ENCODE results near the gene CATSPER3. TPM values are rescaled to one million over a fixed set of nuclear protein-coding genes. Genes with fewer than 3 reads are reported as not detected.
A peak's percentile ranks its signal among the peaks of the same experiment; 100 is the strongest.

Gene CATSPER3
- total RNA-seq, 1 experiment from 2014 or later: 0.37 TPM

- Mint-ChIP-seq H3K27me3 (ENCODE audit: low read depth) (no peaks in the 10 kb centered on the region), H3K36me3 (peaks cover 15% of the 10 kb centered on the region), H3K27ac (peak overlapping the region; percentile 95), H3K4me3 (no peak overlapping the region), H3K9me3 (peaks cover 7% of the 10 kb centered on the region), H3K4me1 (peaks cover 13% of the 10 kb centered on the region)
- ATAC-seq: peak; percentile 54
- no peak for DNase-seq (ENCODE audit: low spot score)
- TF ChIP-seq ZNF281 (CRISPR knock-in tag; IDR thresholded peaks at IDR 0.05) (no peak), NFE2L1 (CRISPR knock-in tag; IDR thresholded peaks at IDR 0.05) (no peak), RELA (CRISPR knock-in tag; IDR thresholded peaks at IDR 0.05; ENCODE audit: borderline replicate concordance) (no peak), EMX1 (CRISPR knock-in tag; IDR thresholded peaks at IDR 0.05) (no peak), SMAD4 (CRISPR knock-in tag; IDR thresholded peaks at IDR 0.05) (no peak), GABPB1 (CRISPR knock-in tag; IDR thresholded peaks at IDR 0.05) (no peak), PREB (CRISPR knock-in tag; IDR thresholded peaks at IDR 0.05; ENCODE audit: borderline replicate concordance) (no peak), ESRRA (CRISPR knock-in tag; IDR thresholded peaks at IDR 0.05; ENCODE audit: borderline replicate concordance) (no peak), ZBTB21 (CRISPR knock-in tag; IDR thresholded peaks at IDR 0.05; ENCODE audit: borderline replicate concordance) (no peak), CDX4 (CRISPR knock-in tag; IDR thresholded peaks at IDR 0.05; ENCODE audit: borderline replicate concordance) (no peak), ATF3 (CRISPR knock-in tag; conservative IDR thresholded peaks at IDR 0.05) (no peak), PRDM15 (CRISPR knock-in tag; IDR thresholded peaks at IDR 0.05) (no peak), NR2C2 (CRISPR knock-in tag; IDR thresholded peaks at IDR 0.05) (no peak), NFYB (CRISPR knock-in tag; conservative IDR thresholded peaks at IDR 0.05; ENCODE audit: low read depth) (no peak), PRRX2 (CRISPR knock-in tag; IDR thresholded peaks at IDR 0.05) (no peak)
- ChIA-PET POLR2A (no interaction called here), CTCF (interaction anchor here (0.8 to 1.2 kb wide), 3 partner anchors 13 to 233 kb away, joined by 3 read pairs; no protein-coding TSS in a partner anchor)
Measured at GRCh38 chr5:134957920-134958608, 9.6 kb upstream of the CATSPER3 start.

GRCh38 chr5:134958755-134959154, 9.0 kb upstream of the CATSPER3 start:
- peaks cover 13% of the 10 kb centered on the region for H3K4me1 Mint-ChIP-seq
- no peak for DNase-seq (ENCODE audit: low spot score)
- H3K27me3 Mint-ChIP-seq (ENCODE audit: low read depth): no peaks in the 10 kb centered on the region
- no peak overlapping the region for H3K4me3 Mint-ChIP-seq
- POLR2A ChIA-PET: no interaction called here
- peaks cover 15% of the 10 kb centered on the region for H3K36me3 Mint-ChIP-seq
- CTCF ChIA-PET: interaction anchor here (0.8 to 1.2 kb wide), 3 partner anchors 14 to 232 kb away, joined by 3 read pairs; no protein-coding TSS in a partner anchor
- H3K9me3 Mint-ChIP-seq: peaks cover 7% of the 10 kb centered on the region
- TF ChIP-seq ZNF121 (CRISPR knock-in tag; IDR thresholded peaks at IDR 0.05): no peak
- no peak overlapping the region for H3K27ac Mint-ChIP-seq
- ATAC-seq: peak; percentile 100

Measured in WTC11 (cell line).